ENCODE data around the gene POGLUT2. TPM values are rescaled to one million over a fixed set of nuclear protein-coding genes. Genes with fewer than 3 reads are reported as not detected.

Gene POGLUT2
- total and polyA plus RNA-seq, 4 donors = 1.4 to 13.9 (median 4.5) TPM

DNA sequence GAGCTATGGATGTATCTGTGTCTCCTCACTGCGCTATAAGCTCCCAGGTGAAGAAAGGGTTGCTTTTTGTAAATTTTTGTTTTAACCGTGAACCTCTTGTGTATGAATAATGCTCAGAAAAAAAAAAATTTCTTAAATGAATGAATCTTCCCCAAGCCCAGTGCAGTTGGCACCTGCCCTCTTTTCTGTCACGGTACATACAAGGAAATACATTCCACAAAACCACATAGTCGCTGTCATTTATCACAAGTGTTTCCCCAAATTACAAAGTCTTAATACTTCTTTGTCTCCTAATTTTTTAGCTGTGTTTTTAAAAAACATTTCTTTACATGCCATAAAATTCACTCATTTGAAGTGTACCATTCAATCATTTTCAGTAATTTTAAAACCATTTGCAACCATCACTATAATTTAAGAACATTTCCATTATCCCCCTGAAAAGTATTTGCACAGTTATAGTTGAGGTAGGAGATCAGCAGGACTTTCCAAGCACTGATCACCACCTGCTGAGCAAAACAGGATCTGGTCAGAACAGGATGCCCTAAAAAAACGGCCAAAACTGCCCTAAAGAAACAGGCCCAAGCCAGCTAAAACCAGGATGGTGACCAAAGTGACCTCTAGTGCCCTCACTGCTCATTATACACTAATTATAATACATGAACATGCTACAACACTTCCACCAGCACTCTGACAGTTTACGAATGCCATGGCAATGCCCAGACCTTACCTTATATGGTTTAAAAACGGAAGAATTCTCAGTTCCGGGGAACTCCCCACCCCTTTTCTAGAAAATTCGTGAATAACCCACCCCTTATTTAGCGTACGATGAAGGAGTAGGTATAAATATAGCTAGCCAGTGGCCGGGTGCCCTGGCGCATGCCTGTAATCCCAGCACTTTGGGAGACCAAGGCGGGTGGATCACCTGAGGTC is 23.9 kb downstream of the POGLUT2 start:
- ATAC-seq (ENCODE audit: insufficient read depth, low FRiP score) (no peak), DNase-seq (no peak)
- no peaks in the 10 kb centered on the region for H3K36me3 ChIP-seq (ENCODE audit: control insufficient read depth in 4 of 4, insufficient read depth in 4 of 4, low read length in 4 of 4)
- H3K9me3 ChIP-seq (ENCODE audit: control insufficient read depth in 4 of 4, insufficient read depth in 3 of 4, low read length in 3 of 4) = no peaks in the 10 kb centered on the region
- no peak overlapping the region for H3K4me3 ChIP-seq
- TF ChIP-seq, protein P1, sequence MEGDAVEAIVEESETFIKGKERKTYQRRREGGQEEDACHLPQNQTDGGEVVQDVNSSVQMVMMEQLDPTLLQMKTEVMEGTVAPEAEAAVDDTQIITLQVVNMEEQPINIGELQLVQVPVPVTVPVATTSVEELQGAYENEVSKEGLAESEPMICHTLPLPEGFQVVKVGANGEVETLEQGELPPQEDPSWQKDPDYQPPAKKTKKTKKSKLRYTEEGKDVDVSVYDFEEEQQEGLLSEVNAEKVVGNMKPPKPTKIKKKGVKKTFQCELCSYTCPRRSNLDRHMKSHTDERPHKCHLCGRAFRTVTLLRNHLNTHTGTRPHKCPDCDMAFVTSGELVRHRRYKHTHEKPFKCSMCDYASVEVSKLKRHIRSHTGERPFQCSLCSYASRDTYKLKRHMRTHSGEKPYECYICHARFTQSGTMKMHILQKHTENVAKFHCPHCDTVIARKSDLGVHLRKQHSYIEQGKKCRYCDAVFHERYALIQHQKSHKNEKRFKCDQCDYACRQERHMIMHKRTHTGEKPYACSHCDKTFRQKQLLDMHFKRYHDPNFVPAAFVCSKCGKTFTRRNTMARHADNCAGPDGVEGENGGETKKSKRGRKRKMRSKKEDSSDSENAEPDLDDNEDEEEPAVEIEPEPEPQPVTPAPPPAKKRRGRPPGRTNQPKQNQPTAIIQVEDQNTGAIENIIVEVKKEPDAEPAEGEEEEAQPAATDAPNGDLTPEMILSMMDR (IDR thresholded peaks at IDR 0.05; ENCODE audit: control extremely low read depth, extremely low read depth) = no peak
- H3K27ac ChIP-seq (ENCODE audit: low read depth in 1 of 2, low read length in 1 of 2) = no peak overlapping the region
- peaks cover 0 to 13% (median 8%) of the 10 kb centered on the region in 5 donors for H3K4me1 ChIP-seq (ENCODE audit: control insufficient read depth in 5 of 5, insufficient read depth in 5 of 5, low read length in 5 of 5)
- no peak overlapping the region for H3K9ac ChIP-seq (ENCODE audit: insufficient read depth in 1 of 2, low read length in 2 of 2)
- 71 to 84% methylated on average over 14 of the region's 14 CpGs for WGBS, 2 donors
- H3K27me3 ChIP-seq (ENCODE audit: control insufficient read depth in 3 of 3, insufficient read depth in 3 of 3, low read length in 2 of 3) = no peaks in the 10 kb centered on the region

DNA sequence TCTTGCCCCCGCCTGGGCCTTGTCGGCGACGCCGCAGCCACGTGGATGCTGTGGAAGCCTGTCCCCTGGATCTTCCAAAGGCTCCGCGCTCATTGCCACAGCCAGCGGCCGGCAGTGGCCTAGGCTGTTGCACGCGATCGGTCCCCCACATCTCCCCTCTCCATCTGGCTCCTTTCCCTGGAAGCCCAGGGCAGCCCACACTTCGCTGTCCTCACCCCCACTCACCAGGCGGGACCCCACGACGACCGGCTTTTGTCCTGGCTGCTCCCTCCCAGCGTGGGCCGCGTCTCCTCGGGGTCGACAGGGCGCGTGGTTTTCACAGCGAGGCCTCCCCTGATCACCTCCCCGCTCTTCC is 24.6 kb downstream of the POGLUT2 start:
- peak overlapping the region; percentile 79 for H3K4me3 ChIP-seq
- WGBS, 2 donors = 70 to 77% methylated on average over 23 to 27 of the region's 27 CpGs
- H3K9ac ChIP-seq (ENCODE audit: insufficient read depth in 1 of 2, low read length in 2 of 2) = peak overlapping the region; percentile 39 to 88
- H3K9me3 ChIP-seq (ENCODE audit: control insufficient read depth in 4 of 4, insufficient read depth in 3 of 4, low read length in 3 of 4) = no peaks in the 10 kb centered on the region
- no peaks in the 10 kb centered on the region for H3K36me3 ChIP-seq (ENCODE audit: control insufficient read depth in 4 of 4, insufficient read depth in 4 of 4, low read length in 4 of 4)
- peaks cover 0 to 13% (median 8%) of the 10 kb centered on the region in 5 donors for H3K4me1 ChIP-seq (ENCODE audit: control insufficient read depth in 5 of 5, insufficient read depth in 5 of 5, low read length in 5 of 5)
- TF ChIP-seq, protein P1 (IDR thresholded peaks at IDR 0.05; ENCODE audit: control extremely low read depth, extremely low read depth) = no peak
- H3K27ac ChIP-seq (ENCODE audit: low read depth in 1 of 2, low read length in 1 of 2) = peak overlapping the region; percentile 85 to 88
- DNase-seq = no peak
- no peak for ATAC-seq (ENCODE audit: insufficient read depth, low FRiP score)
- no peaks in the 10 kb centered on the region for H3K27me3 ChIP-seq (ENCODE audit: control insufficient read depth in 3 of 3, insufficient read depth in 3 of 3, low read length in 2 of 3)

DNA sequence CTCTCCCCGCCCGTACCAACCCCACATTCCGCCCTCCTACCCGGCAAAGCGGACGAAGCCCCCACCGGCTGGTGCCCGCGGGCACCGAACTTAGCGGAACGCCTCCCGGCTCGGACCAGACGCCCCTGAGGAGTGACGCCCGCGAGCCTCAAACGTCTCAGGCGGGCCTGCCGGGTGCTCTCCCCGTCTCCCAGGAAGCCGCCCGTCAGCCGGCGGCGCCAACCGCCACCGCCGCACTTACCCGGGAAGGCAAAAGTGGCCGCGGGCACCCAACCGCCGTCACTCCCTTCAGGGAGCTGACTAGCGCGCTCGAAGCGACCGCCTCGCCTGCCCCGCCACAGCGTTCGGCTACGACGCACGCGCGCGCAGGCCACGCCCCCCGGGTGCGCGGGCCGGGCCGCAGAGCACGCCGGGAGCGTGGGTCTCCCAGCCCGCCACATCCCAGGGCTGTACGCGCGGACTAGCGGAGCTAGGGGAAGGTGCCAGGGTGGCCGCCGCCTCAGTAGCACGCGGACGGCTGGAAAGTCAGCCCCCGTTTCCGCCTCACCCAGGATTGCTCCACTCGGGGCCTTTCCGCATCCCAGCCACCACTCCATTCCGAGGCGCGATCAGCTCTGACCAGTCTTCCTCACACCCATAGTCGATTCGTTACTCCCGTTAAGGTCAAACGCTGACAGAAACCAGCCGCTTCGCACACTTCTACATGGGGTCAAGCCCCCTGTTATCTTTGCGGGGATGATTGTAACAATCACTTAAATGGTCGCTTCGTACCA is 25.1 kb downstream of the POGLUT2 start, which contains the start of gene TEX30:
Gene TEX30, minus strand, starts transcription at position 346 of the 773 bp plus-strand sequence. CDS start 3,760 bp downstream, outside the sequence.
- 2 to 3% methylated on average over 76 to 85 of the region's 85 CpGs for WGBS, 2 donors

More for the DNA sequence above, 25.1 kb downstream of the POGLUT2 start, which contains the start of gene TEX30:
- H3K9me3 ChIP-seq (ENCODE audit: control insufficient read depth in 4 of 4, insufficient read depth in 3 of 4, low read length in 3 of 4) = no peaks in the 10 kb centered on the region
- TF ChIP-seq, protein P1 (IDR thresholded peaks at IDR 0.05; ENCODE audit: control extremely low read depth, extremely low read depth) = no peak
- peak within 1 kb of the TSS; percentile 50 to 88 for H3K9ac ChIP-seq (ENCODE audit: insufficient read depth in 1 of 2, low read length in 2 of 2)
- peak within 1 kb of the TSS; percentile 79 for H3K4me3 ChIP-seq
- H3K27me3 ChIP-seq (ENCODE audit: control insufficient read depth in 3 of 3, insufficient read depth in 3 of 3, low read length in 2 of 3) = no peaks in the 10 kb centered on the region
- no peaks in the 10 kb centered on the region for H3K36me3 ChIP-seq (ENCODE audit: control insufficient read depth in 4 of 4, insufficient read depth in 4 of 4, low read length in 4 of 4)
- ATAC-seq (ENCODE audit: insufficient read depth, low FRiP score) (peak; percentile 99), DNase-seq (peak; percentile 90 to 92 (median 90))
- H3K27ac ChIP-seq (ENCODE audit: low read depth in 1 of 2, low read length in 1 of 2) = peak within 1 kb of the TSS; percentile 85 to 88
- H3K4me1 ChIP-seq (ENCODE audit: control insufficient read depth in 5 of 5, insufficient read depth in 5 of 5, low read length in 5 of 5) = peaks cover 0 to 13% (median 8%) of the 10 kb centered on the region in 5 donors

All from lung (tissue), 12 donors.